ENCODE results near the gene PKN1. TPM values are rescaled to one million over a fixed set of nuclear protein-coding genes. Genes with fewer than 3 reads are reported as not detected.
"Not testable (repeated sequence)": the region's sequence is repeated elsewhere in the genome, so short reads cannot be mapped to it uniquely, and the experiment has no call there.

The PKN1 gene
- total and polyA plus RNA-seq, 4 donors: 53.5 to 117 (median 91.1) TPM

DNA sequence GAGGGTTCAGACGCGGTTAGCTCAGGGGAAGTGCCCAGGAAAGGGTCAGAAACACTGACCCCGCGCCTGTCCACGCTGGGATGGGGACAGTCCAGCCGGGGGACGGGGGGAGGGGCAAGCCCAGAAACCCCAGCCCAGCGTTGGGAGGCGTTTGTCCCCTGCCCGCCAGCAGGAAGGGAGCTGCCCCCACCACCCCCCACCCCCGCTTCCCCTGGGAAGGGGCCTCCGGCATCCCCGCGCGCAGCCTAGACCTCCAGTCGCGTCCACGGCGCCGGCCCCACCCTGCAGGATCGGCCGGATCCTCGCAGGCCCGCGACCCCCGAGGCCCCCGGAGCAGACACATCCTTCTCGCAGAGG is 62.5 kb downstream of the PKN1 start:
- Histone ChIP-seq H3K9me3 (ENCODE audit: control insufficient read depth, insufficient read depth, low read length) (no peaks in the 10 kb centered on the region), H3K4me3 (ENCODE audit: low read depth, low read length) (peak overlapping the region; percentile 77), H3K27ac (ENCODE audit: low read depth, low read length) (peak overlapping the region; percentile 47), H3K4me1 (ENCODE audit: control insufficient read depth, insufficient read depth, low read length) (peaks cover 32% of the 10 kb centered on the region), H3K27me3 (ENCODE audit: control insufficient read depth, insufficient read depth, low read length) (no peaks in the 10 kb centered on the region), H3K36me3 (ENCODE audit: control insufficient read depth, insufficient read depth, low read length) (peaks cover 26% of the 10 kb centered on the region)
- 0% methylated on average over 18 of the region's 28 CpGs for WGBS (ENCODE audit: insufficient coverage)
- DNase-seq (ENCODE audit: low read depth in 4 of 6, low spot score in 6 of 6): no peak

DNA sequence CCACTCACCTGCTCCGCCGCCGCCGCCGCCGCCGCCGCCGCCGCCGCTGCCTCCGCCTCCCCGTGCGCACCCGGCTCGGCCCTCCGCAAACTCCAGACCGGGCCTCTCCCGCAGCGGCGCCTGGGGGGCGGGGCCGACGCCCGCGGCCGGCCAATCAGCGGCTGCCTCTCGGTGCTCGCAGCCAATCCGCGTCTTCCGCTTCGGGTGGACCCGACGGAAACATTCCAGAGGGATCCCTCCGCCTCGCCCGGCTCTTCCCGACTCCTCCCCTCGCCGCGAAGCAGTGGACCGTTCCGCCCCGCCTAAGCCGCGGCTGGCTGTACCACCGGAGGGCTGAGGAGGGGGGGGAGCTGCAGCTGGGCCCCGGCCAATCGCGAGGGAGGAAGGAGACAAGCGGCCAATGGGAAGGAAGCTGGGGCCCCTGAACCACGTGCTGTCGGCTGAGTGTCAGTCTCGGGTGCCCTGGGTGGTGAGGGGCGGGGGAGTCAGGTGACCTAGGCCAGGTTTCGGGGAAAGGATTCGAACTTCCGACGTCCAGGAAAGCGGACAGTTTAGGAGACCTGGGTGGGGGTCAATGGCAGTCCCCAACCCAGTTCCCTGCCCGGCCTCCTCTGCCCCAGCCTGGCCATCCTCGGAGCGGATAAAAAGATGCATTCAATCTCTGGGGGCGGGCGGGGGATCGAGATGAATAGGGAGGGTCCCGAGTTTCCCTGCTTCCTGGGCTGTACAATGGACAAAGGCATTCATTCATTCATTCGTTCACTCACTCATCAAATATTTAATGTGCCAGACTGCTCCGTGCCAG is 63.1 kb downstream of the PKN1 start, which contains the start of gene GIPC1:
GIPC1 (minus strand) TSS at position 99 of the 805 bp plus-strand sequence. CDS start 13,151 bp downstream, outside the sequence.
- no peaks in the 10 kb centered on the region for H3K27me3 ChIP-seq (ENCODE audit: control insufficient read depth, insufficient read depth, low read length)
- peak; percentile 93 to 99 (median 96) for DNase-seq (ENCODE audit: low read depth in 4 of 6, low spot score in 6 of 6)
- H3K4me1 ChIP-seq (ENCODE audit: control insufficient read depth, insufficient read depth, low read length): peaks cover 32% of the 10 kb centered on the region
- WGBS (ENCODE audit: insufficient coverage): 1% methylated on average over 60 of the region's 71 CpGs
- peaks cover 22% of the 10 kb centered on the region for H3K36me3 ChIP-seq (ENCODE audit: control insufficient read depth, insufficient read depth, low read length)
- peak within 1 kb of the TSS; percentile 77 for H3K4me3 ChIP-seq (ENCODE audit: low read depth, low read length)
- peak within 1 kb of the TSS; percentile 89 for H3K27ac ChIP-seq (ENCODE audit: low read depth, low read length)
- H3K9me3 ChIP-seq (ENCODE audit: control insufficient read depth, insufficient read depth, low read length): no peaks in the 10 kb centered on the region

- WGBS (ENCODE audit: insufficient coverage): 25% methylated on average over 6 of the region's 7 CpGs
- H3K4me1 ChIP-seq (ENCODE audit: control insufficient read depth, insufficient read depth, low read length): peaks cover 32% of the 10 kb centered on the region
- H3K9me3 ChIP-seq (ENCODE audit: control insufficient read depth, insufficient read depth, low read length): no peaks in the 10 kb centered on the region
- H3K4me3 ChIP-seq (ENCODE audit: low read depth, low read length): peak overlapping the region; percentile 62
- H3K36me3 ChIP-seq (ENCODE audit: control insufficient read depth, insufficient read depth, low read length): peaks cover 16% of the 10 kb centered on the region
- H3K27ac ChIP-seq (ENCODE audit: low read depth, low read length): peak overlapping the region; percentile 89
- H3K27me3 ChIP-seq (ENCODE audit: control insufficient read depth, insufficient read depth, low read length): no peaks in the 10 kb centered on the region
- DNase-seq (ENCODE audit: low read depth in 4 of 6, low spot score in 6 of 6): no peak
These were observed 63.7 kb downstream of the PKN1 start for GRCh38 chr19:14496834-14497227.

- WGBS (ENCODE audit: insufficient coverage): 53% methylated on average over 6 of the region's 6 CpGs
These were observed 64.3 kb downstream of the PKN1 start for GRCh38 chr19:14497228-14497921.

DNA sequence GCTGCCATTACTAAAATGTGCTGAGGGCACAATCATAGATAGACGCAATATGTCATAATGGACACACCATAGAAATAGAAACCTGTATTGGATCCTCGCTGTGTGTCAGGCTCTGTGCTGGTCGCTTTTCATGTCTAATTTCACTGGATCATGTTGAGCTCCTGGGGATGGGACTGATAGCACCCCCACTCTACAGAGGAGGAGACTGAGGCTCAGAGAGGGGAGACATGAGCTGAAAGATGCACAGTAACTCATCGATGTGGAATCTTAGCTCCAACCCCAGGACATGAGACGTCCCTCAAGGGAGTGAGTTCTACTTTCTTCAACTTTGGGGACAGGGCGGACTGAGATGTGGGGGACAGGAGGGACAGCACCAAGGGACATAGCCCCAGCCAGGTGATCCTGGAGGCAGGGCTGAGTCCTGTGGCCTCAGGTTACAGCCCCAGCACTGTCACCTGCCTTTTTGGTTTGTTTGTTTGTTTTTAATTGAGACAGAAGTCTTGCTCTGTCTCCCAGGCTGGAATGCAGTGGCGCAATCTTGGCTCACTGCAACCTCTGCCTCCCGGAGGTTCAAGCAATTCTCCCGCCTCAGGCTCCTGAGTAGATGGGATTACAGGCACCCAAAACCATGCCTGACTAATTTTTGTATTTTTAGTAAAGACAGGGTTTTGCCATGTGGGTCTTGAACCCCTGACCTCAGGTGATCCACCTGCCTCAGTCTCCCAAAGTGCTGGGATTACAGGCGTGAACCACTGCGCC is 69.4 kb downstream of the PKN1 start:
- Histone ChIP-seq H3K36me3 (ENCODE audit: control insufficient read depth, insufficient read depth, low read length) (no peaks in the 10 kb centered on the region), H3K27me3 (ENCODE audit: control insufficient read depth, insufficient read depth, low read length) (no peaks in the 10 kb centered on the region), H3K9me3 (ENCODE audit: control insufficient read depth, insufficient read depth, low read length) (no peaks in the 10 kb centered on the region), H3K4me1 (ENCODE audit: control insufficient read depth, insufficient read depth, low read length) (peaks cover 3% of the 10 kb centered on the region), H3K4me3 (ENCODE audit: low read depth, low read length) (no peak overlapping the region), H3K27ac (ENCODE audit: low read depth, low read length) (no peak overlapping the region)
- 70% methylated on average over 10 of the region's 11 CpGs for WGBS (ENCODE audit: insufficient coverage)
- no peak for DNase-seq (ENCODE audit: low read depth in 4 of 6, low spot score in 6 of 6)

More at GRCh38 chr19:14497228-14497921, 64.3 kb downstream of the PKN1 start:
- Histone ChIP-seq H3K27ac (ENCODE audit: low read depth, low read length) (peak overlapping the region; percentile 89), H3K36me3 (ENCODE audit: control insufficient read depth, insufficient read depth, low read length) (peaks cover 12% of the 10 kb centered on the region), H3K9me3 (ENCODE audit: control insufficient read depth, insufficient read depth, low read length) (no peaks in the 10 kb centered on the region), H3K4me1 (ENCODE audit: control insufficient read depth, insufficient read depth, low read length) (peaks cover 32% of the 10 kb centered on the region), H3K4me3 (ENCODE audit: low read depth, low read length) (peak overlapping the region; percentile 62), H3K27me3 (ENCODE audit: control insufficient read depth, insufficient read depth, low read length) (no peaks in the 10 kb centered on the region)
- peak in 2 of 6 donors; percentile 19 to 35 for DNase-seq (ENCODE audit: low read depth in 4 of 6, low spot score in 6 of 6)

- Histone ChIP-seq H3K4me3 (ENCODE audit: low read depth, low read length) (no peak overlapping the region), H3K27ac (ENCODE audit: low read depth, low read length) (no peak overlapping the region), H3K4me1 (ENCODE audit: control insufficient read depth, insufficient read depth, low read length) (no peaks in the 10 kb centered on the region), H3K27me3 (ENCODE audit: control insufficient read depth, insufficient read depth, low read length) (no peaks in the 10 kb centered on the region), H3K36me3 (ENCODE audit: control insufficient read depth, insufficient read depth, low read length) (no peaks in the 10 kb centered on the region), H3K9me3 (ENCODE audit: control insufficient read depth, insufficient read depth, low read length) (no peaks in the 10 kb centered on the region)
- WGBS (ENCODE audit: insufficient coverage): 77% methylated on average over 1 of the region's 1 CpG
- DNase-seq (ENCODE audit: low read depth in 4 of 6, low spot score in 6 of 6): no peak
These were observed 70.2 kb downstream of the PKN1 start for GRCh38 chr19:14503285-14503684.

DNA sequence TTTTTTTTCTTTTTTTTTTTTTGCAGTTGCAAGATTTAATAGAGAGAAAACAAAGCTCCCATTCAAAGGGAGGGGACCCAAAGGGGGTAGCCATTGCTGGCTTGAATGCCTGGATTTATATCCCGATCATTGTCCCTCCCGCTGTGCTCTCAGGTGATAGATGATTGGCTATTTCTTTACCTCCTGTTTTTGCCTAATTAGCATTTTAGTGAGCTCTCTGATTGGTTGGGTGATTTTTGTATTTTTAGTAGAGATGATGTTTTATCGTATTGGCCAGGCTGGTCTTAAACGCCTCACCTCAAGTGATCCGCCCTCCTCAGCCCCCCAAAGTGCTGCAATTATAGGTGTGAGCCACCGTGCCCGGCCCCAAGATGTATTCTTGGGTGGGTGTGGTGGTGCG is 71.5 kb downstream of the PKN1 start:
- 95% methylated on average over 4 of the region's 8 CpGs for WGBS (ENCODE audit: insufficient coverage)

DNA sequence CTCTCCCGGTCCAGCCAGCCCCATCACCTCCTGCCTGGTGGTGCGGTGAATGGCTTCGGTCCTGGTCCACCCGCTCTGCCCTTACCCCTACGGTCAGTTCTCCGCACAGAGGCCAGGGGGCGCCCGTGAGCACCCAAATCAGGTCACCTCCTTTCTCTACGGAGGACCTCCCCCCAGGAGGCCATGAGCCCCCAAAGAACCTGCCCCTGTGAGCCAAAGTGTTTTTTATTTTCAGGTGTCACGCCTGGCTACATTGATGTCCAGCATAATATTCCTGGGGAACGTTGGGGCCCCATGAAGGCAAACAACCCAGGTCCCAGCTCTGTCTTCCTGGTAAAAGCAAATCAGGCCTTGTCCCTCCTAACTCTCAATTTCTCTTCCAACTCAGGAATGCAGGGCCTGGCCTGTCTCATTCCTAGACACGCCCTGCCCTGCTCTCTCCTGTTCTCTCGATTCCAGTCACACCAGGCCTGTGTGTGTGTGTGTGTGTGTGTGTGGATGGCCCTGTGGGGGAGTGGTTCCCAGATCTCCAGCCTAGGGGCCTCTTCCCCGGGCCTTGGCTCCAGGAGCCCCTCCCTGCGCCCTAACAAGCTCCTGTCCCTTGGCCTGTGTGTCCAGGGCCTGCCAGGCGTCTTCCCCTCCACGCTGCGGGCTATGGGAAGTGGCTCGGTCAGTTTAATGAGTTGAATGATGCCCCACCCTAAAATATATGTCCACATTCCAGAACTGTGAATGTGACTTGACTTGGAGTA is 72.6 kb downstream of the PKN1 start:
- H3K27ac ChIP-seq (ENCODE audit: low read depth, low read length): peak overlapping the region; percentile 53
- 25% methylated on average over 12 of the region's 19 CpGs for WGBS (ENCODE audit: insufficient coverage)
- DNase-seq (ENCODE audit: low read depth in 4 of 6, low spot score in 6 of 6): peak in 1 of 6 donors; percentile 24

More for the DNA sequence above, 71.5 kb downstream of the PKN1 start:
- not testable (repeated sequence) for H3K27ac ChIP-seq (ENCODE audit: low read depth, low read length); H3K9me3 ChIP-seq (ENCODE audit: control insufficient read depth, insufficient read depth, low read length); H3K27me3 ChIP-seq (ENCODE audit: control insufficient read depth, insufficient read depth, low read length); DNase-seq (ENCODE audit: low read depth in 4 of 6, low spot score in 6 of 6); H3K36me3 ChIP-seq (ENCODE audit: control insufficient read depth, insufficient read depth, low read length); H3K4me3 ChIP-seq (ENCODE audit: low read depth, low read length); H3K4me1 ChIP-seq (ENCODE audit: control insufficient read depth, insufficient read depth, low read length)

More for the DNA sequence above, 72.6 kb downstream of the PKN1 start:
- Histone ChIP-seq H3K4me3 (ENCODE audit: low read depth, low read length) (no peak overlapping the region), H3K27me3 (ENCODE audit: control insufficient read depth, insufficient read depth, low read length) (no peaks in the 10 kb centered on the region), H3K4me1 (ENCODE audit: control insufficient read depth, insufficient read depth, low read length) (no peaks in the 10 kb centered on the region), H3K9me3 (ENCODE audit: control insufficient read depth, insufficient read depth, low read length) (no peaks in the 10 kb centered on the region), H3K36me3 (ENCODE audit: control insufficient read depth, insufficient read depth, low read length) (no peaks in the 10 kb centered on the region)

Data from spinal cord (tissue), 10 donors.